Testis (tissue), 2 donors: Measurements from ENCODE around the gene PUM1.
"Not testable (repeated sequence)": the region's sequence is repeated elsewhere in the genome, so short reads cannot be mapped to it uniquely, and the experiment has no call there.

Source experiments
- CTCF ChIP-seq, 3 experiments: fragments of 450-650 bp in 2 of 3; fragments of 200-600 bp in 1 of 3; sonication (generic) in 1 of 3; IDR thresholded peaks; one replicate each; pipeline ENCODE4 v1.5.1; 2016 to 2019; ENCODE audit warnings: antibody characterized with exemption in 3 of 3, mild to moderate bottlenecking in 2 of 3, moderate library complexity in 1 of 3
- POLR2A ChIP-seq: fragments of 450-650 bp; IDR thresholded peaks from one replicate; pipeline ENCODE4 v1.6.1; 2017; ENCODE audit warnings: antibody characterized with exemption, mild to moderate bottlenecking, moderate library complexity

GRCh38 chr1:31088081-31088480 is 22.6 kb upstream of the PUM1 start:
- TF ChIP-seq POLR2A; CTCF (IDR thresholded peaks at IDR 0.05): not testable (repeated sequence)
